ENCODE measurements around the gene RAD51B.

The RAD51B gene

DNA sequence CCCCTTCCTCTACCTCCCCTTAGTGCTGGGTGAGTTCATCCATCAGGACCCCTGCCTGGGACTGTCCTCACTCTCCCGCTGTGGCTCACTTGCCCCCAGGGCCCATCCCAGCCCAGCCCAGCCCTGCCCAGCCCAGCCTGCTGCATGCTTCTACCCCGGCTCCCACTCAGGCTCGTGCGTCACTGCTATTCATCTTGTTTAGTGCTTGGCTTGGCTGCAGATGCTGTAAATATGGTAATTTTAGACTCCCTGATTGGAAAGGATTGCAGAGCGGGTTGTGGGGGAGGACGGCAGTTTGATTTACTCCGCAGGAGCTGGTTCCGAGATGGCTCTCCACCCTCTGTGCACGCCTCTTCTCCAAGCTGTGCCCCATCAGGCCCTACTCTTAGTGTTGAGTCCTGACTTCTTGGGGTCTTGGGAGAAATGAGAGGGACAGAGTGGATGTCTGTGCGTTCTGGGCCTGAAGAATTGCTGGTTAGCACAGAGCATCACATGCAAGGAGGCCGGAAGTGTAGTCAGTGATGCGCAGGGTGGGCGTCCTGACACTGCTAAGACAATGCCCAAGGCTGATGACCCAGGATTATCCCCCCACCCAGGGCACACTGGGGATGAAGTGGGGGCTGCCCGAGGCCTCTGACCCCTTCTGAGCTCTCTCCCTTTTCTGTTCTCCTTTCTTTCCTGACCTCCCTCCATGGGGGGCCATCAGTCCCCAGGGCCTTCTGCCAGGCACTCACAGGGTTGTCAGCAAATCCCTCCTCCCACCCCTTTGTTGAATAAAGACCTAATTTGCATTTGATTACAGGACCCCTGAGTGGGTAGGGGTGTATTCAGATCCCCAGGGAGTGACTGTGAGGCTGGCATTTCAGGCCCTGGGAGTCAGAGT lies 728.9 kb downstream of the RAD51B start:
- peak in 26 of 42 donors; percentile 18 to 79 (median 50) for DNase-seq
- intact Hi-C loops (cut with DNase I), result no loop called here

DNA sequence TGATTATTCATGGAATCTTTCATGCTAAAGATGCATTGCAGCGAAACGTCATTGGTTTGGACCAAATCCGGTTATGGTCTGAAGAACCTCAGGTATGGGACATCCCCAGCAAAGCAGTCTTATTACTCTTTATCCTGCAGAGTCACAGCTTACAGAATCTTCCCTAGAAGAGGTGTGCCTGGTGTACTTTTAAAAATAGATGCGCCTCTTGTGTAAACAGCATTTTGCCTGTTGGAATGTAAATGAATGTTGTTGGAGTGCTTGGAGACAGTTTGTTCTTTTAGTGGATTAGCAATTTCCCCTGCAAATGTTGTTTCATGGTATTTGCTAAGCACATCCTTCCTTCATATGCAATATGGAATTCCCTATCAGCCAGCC lies 730.7 kb downstream of the RAD51B start:
- intact Hi-C loops (cut with DNase I), result no loop called here
- peak in 1 of 42 donors; percentile 9 for DNase-seq

DNA sequence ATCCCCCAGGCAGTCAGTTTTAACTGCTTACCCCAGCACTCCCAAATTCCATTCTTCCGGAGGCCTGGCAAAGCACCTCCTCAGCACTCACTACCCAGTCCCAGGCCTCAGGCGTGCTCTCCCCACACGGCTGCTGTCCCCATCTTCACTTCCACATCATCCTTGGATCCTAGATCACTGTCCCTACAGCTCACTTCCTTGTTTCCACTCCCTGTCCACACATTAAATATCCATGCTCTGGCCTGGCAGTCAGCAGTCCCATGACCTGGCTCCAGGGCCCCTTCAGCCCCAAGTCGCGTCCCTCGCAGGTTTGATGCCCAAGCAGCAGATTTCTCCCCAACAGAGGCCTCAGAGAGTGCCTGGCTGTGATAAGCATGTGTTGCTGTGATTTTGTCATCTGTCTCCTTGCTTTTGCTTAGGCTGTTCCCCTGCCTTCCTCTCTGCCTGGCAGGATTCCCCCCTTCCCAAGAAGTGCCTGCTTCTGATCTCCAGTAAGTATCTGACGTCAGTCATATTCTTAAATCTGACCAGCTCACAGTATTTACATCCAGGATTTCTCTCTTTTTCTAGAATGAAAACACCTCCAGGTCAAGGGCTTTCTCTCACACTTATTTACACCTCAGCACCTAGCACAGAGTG lies 731.6 kb downstream of the RAD51B start:
- intact Hi-C loops (cut with DNase I), result no loop called here
- peak in 1 of 42 donors; percentile 32 for DNase-seq

DNA sequence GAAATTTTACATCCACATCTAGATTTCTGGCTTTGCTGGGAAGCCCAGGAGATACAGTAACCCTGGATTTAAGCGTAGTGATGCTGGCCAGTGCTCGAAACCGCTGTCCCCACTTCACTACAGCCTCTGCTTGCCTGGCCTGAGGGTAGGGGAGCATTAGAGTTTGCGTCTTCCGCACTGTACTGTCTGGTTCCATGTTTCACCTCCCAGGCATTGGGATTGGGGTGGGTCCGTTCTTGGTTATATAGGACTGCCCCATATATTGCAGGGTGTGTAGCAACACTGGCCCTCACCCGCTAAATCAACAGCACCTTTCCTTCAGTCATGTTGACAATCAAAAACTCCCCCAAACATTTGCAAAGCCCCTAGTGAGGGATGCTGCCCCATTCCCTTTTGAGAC lies 732.5 kb downstream of the RAD51B start:
- peak in 2 of 42 donors; percentile 20 to 22 for DNase-seq

DNA sequence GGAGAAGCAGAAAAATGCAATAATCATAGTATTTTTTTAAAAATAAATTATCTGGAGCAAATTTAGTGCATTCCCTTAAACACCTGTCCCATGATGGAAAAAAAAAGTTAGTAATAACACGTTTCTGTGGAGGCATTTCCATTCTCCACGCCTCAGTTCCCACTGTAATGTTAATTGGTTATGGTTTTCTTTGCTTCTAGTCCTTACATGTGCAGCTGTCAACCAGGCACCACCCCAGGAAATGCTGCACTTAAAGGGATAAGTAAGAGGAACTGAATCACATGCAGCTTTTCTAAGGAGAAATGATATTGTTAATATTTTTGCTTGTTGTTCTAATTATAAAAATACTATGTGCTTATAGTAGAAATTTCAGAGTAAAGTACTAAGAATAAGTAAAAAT lies 733.0 kb downstream of the RAD51B start:
- intact Hi-C loops (cut with DNase I), result no loop called here
- peak in 2 of 42 donors; percentile 34 to 39 for DNase-seq

More for the DNA sequence above, 732.5 kb downstream of the RAD51B start:
- intact Hi-C loops (cut with DNase I), result no loop called here

DNA sequence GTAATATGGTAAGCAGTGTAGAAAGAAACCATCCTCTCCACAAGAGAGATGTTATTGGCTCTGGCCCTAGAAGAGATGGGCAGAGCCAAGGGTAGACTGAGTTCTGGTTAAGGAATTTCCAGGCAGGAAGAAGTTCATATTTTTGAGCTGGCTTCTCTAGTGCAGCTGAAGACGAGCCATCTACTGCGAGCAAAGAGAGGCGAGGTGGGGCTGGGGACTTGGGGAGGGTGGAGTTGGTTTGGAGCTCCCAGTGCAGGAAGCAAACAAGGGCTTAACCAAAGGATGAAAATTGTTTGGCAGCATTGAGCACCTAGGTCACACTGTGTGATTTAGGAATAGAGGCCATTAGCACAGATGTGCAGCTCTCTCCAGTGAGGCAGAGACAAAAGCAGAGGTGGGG lies 733.7 kb downstream of the RAD51B start:
- DNase-seq, result peak in 2 of 42 donors; percentile 22 to 32
- intact Hi-C loops (cut with DNase I), result no loop called here

DNA sequence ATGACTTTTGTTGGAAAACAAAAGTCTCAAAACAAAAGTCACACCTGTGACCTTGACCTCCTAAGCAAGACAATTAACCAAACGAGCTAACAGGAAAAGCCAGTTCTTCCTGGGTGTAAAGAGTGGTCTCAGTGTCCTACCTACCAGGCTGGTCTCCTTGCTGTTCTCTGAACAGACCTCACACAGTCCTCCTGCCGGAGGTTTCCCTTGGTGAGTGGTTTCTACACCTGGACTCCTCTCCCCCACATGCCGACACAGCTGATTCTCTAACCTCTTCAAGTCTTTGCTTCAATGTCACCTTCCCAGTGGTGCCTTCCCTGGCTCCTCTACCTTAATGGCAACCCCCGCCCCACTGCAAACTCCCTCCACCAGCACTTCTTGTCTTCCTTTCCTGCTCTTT lies 734.7 kb downstream of the RAD51B start:
- intact Hi-C loops (cut with DNase I), result no loop called here
- DNase-seq, result peak in 1 of 42 donors; percentile 18

DNA sequence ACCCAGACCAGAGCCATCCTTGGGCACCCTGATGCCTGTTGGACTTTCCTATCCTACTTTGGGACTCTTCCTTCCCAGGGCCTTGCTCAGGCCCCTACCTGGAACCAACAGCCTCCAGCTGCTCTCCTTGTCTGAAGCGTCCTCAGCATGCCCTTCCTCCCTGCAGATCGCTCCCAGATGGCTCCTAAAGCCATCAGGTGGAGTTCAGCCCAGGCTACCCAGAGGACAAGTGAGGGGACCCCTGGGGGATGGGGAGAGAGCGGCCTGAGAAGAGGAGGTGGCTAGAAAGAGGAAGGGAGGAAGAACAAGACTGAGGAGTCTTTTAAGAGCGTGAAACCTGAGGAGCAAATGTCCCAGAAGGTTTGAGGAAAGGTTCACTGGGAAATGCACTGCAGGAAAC lies 736.7 kb downstream of the RAD51B start:
- no peak for DNase-seq
- intact Hi-C loops (cut with DNase I), result no loop called here

DNA sequence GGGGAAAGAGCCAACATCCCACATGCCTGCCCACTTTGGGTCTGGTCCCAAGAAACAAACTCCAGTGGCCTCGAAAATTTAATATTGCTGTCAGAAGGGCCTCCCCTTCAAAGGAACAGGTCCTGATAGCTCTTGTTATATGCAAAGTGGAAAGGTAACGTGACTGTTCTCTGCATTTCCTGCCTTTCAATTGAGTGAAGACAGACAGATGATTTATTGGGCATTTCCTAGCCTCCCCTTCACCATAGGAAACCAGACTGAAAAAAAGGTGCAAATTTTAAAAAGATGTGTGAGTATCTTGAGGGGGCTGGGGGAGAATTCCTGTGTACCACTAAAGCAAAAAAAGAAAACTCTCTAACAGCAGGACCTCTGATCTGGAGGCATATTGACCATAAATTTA lies 738.1 kb downstream of the RAD51B start:
- no peak for DNase-seq
- intact Hi-C loops (cut with DNase I), result no loop called here

DNA sequence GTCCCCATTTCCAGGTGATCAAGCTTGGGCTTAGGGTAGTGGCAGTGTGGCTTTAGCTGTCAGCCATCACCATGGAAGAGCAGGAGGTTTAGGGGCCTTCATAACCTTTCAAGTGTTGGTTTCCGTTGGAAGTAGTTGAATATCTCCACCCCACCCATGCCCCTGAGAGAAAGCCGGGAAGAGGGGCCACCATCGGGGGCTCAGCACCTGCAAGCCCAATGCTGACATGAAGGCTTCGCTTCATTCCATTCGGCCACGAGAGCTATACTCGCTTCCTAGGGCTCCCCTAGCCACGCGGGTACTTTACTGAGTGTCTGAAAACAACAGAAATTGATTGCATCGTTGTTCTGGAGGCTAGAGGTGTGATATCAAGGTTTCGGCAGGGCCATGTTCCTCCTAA lies 738.5 kb downstream of the RAD51B start:
- intact Hi-C loops (cut with DNase I), result no loop called here
- no peak for DNase-seq

DNA sequence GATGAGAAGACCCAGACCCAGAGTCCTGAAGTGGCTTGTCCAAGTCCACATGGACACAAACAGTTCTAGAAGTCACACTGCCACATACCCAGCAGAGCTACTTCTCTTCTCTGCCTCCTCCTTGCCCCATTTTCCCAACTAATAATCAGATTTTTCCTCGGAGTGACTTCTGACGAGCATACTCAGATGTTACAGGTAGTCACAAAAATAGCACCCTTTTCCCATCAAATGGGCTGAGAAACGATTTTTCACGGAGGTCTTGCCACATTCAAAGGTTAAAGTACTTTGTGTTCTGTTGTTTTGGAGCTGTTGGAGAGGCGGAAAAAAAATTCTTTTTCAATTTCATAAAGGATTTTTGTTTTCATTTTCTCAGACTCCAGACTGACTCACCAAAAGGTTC lies 740.4 kb downstream of the RAD51B start:
- intact Hi-C loops (cut with DNase I), result no loop called here
- no peak for DNase-seq

DNA sequence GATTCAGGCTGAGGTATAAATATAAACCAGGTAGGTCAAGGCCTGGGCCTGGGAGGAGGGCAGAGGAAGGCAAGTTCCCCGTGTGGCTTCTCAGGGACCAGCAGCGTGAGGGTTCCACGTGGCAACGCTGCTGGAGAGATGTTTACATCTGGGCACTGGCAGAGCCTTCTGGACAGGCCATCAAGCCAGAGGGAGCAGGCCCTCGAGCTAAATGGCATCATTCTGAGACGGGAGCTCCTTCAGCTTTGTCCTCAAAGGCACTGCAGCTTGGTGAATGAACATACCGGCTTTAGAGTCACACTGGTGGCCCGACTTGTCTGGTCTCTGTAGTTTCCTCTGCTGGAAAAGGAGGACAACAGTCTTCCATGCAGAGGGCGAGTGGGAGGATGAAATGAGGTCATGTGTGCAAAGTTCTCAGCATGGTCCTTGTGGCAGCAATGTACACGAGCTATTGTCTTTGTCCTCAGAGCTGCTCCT lies 742.0 kb downstream of the RAD51B start:
- intact Hi-C loops (cut with DNase I), result no loop called here
- no peak for DNase-seq

DNA sequence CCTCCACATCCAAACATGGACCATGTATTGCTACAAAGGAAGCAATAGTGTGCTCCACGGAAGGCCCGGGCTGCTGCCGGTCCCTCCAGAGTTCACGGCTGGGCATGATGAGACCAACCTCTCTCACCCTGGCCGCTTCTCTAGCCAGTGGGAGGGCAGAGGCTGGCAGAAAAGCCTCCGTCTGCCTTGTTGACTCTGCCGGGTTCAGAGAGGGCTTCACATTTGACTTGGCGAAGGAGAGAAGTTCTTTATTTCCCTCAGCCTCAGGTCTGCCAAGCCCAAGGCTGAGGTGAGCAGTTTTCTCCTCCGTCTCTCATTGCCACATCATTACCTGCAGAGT lies 743.3 kb downstream of the RAD51B start:
- DNase-seq, result no peak
- intact Hi-C loops (cut with DNase I), result no loop called here

DNA sequence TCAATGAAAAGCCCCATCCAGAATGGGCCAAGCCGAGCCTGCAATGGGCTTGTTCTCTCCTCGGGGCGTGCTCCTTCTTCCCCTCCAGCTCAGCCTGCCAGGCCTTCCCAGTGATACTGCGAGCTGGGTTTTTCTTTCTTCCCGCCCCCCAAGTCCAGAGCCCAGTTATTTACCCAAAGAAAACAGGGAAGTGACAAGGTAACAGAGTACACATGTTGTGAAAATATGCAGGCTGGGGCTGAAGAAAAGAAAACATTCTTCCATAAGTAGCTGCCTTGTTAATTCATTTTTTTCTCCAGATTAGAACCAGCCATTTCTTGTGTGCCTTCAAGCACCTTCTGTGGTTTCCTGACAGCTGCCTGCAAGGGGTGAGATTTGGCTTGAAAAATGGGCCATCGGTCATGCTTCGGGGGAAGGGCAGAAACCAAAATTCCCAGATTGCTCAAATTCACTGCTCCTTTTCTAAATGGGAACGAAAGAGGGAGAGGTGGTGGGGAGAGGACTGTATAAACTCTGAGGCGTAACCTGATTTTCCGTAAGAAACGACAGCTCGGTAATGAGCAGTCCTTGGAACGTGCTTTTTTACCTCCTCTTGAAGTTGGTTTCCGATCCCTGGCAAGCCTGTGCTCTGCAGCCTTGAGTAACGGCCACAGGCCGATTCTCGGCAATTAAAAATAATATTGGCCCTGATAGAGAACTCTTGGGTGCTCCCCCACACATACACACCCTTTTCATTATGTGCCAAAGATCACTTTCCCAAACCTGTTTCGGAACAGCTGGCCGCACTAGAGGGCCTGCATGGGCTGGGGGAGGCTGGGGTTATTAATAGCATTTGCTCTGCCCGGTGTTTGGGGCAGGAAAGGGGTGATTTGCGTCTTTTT lies 743.9 kb downstream of the RAD51B start:
- intact Hi-C loops (cut with DNase I), result no loop called here

DNA sequence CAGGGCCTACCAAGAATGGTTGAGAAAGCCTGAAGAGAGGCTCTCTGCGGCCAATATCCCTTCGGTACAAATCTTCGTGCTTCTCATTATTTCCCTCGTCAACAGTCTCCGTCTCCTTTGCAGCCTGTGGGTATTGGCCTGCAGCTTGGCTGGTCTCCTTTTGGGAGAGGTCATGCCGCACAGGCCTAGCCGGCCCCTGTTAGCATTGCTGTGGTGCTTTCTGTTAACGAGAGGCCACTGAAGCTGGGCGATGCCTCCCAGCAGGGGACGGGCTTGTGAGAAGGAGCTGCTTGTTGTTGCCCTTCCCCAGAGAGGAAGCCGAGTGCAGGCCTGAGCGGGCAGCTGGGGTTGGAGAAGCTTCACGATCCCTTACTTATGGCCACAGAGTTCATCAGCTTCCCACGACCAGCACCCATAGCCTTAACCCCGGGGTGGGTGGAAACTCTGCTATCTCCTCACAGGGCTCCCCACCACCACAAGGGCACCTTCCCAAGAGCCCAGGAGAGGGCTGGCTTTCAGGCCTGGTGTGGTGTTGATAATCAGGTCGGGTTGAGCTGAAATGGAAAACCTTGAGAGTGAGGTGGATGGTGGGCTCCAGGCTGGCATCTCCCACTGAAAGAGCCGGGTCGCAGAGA lies 744.7 kb downstream of the RAD51B start:
- intact Hi-C loops (cut with DNase I), result no loop called here
- DNase-seq, result no peak

More for the DNA sequence above, 743.9 kb downstream of the RAD51B start:
- DNase-seq, result no peak

DNA sequence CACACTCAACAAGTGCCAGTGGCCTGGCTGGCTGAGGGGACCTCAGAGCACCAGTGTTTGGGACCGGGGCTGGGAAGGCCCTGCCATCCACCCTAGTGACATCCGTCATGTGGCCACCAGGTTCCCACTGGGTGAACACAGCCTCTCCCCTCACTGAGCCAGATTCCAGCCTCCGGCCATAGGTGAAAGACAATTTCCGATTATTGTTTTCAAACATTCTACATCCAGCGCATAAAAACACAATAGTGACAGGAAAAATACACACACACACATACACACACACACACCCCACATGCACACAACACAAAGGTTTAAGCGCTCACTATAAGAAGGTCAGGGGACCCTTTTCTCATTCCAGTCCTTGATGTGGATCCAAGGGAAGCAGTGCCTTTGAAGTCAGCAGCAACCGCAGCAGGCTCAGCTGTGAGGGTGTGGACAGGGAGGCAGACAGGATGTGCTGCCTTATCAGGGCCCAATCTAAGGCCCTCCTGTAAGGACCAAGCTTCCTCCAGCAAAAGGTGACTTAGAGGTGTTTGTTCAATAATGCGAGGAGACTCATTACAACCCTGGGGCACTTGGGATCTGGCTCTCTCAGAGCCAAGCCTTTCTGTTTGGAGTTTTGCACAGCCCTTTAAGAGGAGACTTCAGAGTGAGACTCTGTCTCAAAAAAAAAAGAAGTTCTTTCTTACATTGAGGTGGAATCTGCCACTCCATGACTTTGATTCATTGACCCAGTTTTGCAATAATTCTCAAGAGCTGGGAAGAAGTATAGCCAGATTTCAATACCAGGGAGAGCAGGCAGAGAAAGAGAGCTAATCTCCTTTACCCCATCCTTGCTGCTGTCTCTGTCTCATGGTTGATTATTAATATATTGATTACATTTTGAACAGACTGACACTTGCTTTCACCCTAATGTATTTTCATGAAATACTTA lies 745.5 kb downstream of the RAD51B start:
- intact Hi-C loops (cut with DNase I), result no loop called here
- no peak for DNase-seq

DNA sequence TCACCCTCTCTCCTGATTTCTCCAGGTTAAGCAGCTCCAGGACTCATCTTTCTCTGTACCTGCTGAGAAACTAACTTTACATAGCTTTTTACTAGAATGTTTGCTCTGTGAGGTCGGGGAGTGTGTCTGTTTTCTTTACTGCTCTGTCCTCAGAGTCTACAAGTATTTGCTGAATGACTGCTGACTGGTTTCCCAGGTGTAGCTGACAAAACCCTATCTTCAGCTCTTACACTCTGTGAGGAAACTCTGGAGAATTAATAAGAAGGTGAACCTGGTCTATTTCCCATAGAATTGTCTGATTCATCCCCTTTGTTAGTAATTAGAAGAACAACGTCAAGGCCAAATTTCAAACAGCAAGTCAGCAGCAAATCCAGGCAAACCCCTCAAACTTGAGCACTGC lies 746.5 kb downstream of the RAD51B start:
- DNase-seq, result no peak
- intact Hi-C loops (cut with DNase I), result no loop called here
